ENCODE data around the gene STARD7. TPM values are rescaled to one million over a fixed set of nuclear protein-coding genes. Genes with fewer than 3 reads are reported as not detected.
"Not testable (repeated sequence)": the region's sequence is repeated elsewhere in the genome, so short reads cannot be mapped to it uniquely, and the experiment has no call there.

STARD7 gene
- total RNA-seq, 2 donors from 2014 or later, result 145 to 159 TPM

- peaks cover 19% of the 10 kb centered on the region for H3K4me1 Mint-ChIP-seq
Measured at GRCh38 chr2:96225016-96225533, 16.4 kb upstream of the STARD7 start.

GRCh38 chr2:96221106-96221505 lies 12.5 kb upstream of the STARD7 start:
- not testable (repeated sequence) for H3K27ac ChIP-seq (ENCODE audit: low read depth, low read length); H3K4me3 ChIP-seq (ENCODE audit: low read length); H3K27ac Mint-ChIP-seq; H3K27me3 ChIP-seq (ENCODE audit: control insufficient read depth, insufficient read depth, low read length, poor library complexity, severe bottlenecking); H3K4me3 Mint-ChIP-seq; H3K27me3 Mint-ChIP-seq (ENCODE audit: insufficient read depth); H3K9me3 Mint-ChIP-seq; H3K9me3 ChIP-seq (ENCODE audit: control insufficient read depth, low read length); H3K4me1 ChIP-seq (ENCODE audit: control insufficient read depth, insufficient read depth, low read length); H3K36me3 Mint-ChIP-seq (ENCODE audit: low read depth); DNase-seq; H3K9ac ChIP-seq (ENCODE audit: extremely low read depth, low read length, poor library complexity, severe bottlenecking); H3K36me3 ChIP-seq (ENCODE audit: control insufficient read depth, insufficient read depth, low read length)
- H3K4me1 Mint-ChIP-seq, result peaks cover 19% of the 10 kb centered on the region
- 54% methylated on average over 1 of the region's 1 CpG; no CpG with 5 or more reads in 1 of the 2 experiments for WGBS, 2 experiments (ENCODE audit: insufficient coverage in 1 of 2, insufficient read length in 1 of 2)

More at GRCh38 chr2:96225016-96225533, 16.4 kb upstream of the STARD7 start:
- no peak for DNase-seq
- no peaks in the 10 kb centered on the region for H3K9me3 ChIP-seq (ENCODE audit: control insufficient read depth, low read length)
- Mint-ChIP-seq H3K27ac (no peak overlapping the region), H3K36me3 (ENCODE audit: low read depth) (peaks cover 3% of the 10 kb centered on the region), H3K9me3 (no peaks in the 10 kb centered on the region), H3K4me3 (no peak overlapping the region), H3K27me3 (ENCODE audit: insufficient read depth) (no peaks in the 10 kb centered on the region)
- no peak for TF ChIP-seq CTCF (conservative IDR thresholded peaks at IDR 0.05)
- H3K27ac ChIP-seq (ENCODE audit: low read depth, low read length), result no peak overlapping the region
- H3K36me3 ChIP-seq (ENCODE audit: control insufficient read depth, insufficient read depth, low read length), result no peaks in the 10 kb centered on the region
- no peak overlapping the region for H3K9ac ChIP-seq (ENCODE audit: extremely low read depth, low read length, poor library complexity, severe bottlenecking)
- no peaks in the 10 kb centered on the region for H3K4me1 ChIP-seq (ENCODE audit: control insufficient read depth, insufficient read depth, low read length)
- 92 to 94% methylated on average over 2 to 3 of the region's 3 CpGs for WGBS, 2 experiments (ENCODE audit: insufficient coverage in 1 of 2, insufficient read length in 1 of 2)
- H3K27me3 ChIP-seq (ENCODE audit: control insufficient read depth, insufficient read depth, low read length, poor library complexity, severe bottlenecking), result no peaks in the 10 kb centered on the region
- no peak overlapping the region for H3K4me3 ChIP-seq (ENCODE audit: low read length)

- not testable (repeated sequence) for H3K27me3 ChIP-seq (ENCODE audit: control insufficient read depth, insufficient read depth, low read length, poor library complexity, severe bottlenecking); H3K36me3 Mint-ChIP-seq (ENCODE audit: low read depth); H3K9me3 ChIP-seq (ENCODE audit: control insufficient read depth, low read length); H3K9ac ChIP-seq (ENCODE audit: extremely low read depth, low read length, poor library complexity, severe bottlenecking); H3K27ac Mint-ChIP-seq; H3K4me3 ChIP-seq (ENCODE audit: low read length); H3K4me1 ChIP-seq (ENCODE audit: control insufficient read depth, insufficient read depth, low read length); H3K9me3 Mint-ChIP-seq; H3K36me3 ChIP-seq (ENCODE audit: control insufficient read depth, insufficient read depth, low read length); DNase-seq; H3K27ac ChIP-seq (ENCODE audit: low read depth, low read length); H3K4me3 Mint-ChIP-seq; H3K27me3 Mint-ChIP-seq (ENCODE audit: insufficient read depth)
- peaks cover 19% of the 10 kb centered on the region for H3K4me1 Mint-ChIP-seq
- WGBS, 2 experiments (ENCODE audit: insufficient coverage in 1 of 2, insufficient read length in 1 of 2), result 98 to 100% methylated on average over 2 to 4 of the region's 4 CpGs
Measured at GRCh38 chr2:96219959-96220358, 11.3 kb upstream of the STARD7 start.

- Histone ChIP-seq H3K4me3 (ENCODE audit: low read length) (no peak overlapping the region), H3K9ac (ENCODE audit: extremely low read depth, low read length, poor library complexity, severe bottlenecking) (no peak overlapping the region), H3K27me3 (ENCODE audit: control insufficient read depth, insufficient read depth, low read length, poor library complexity, severe bottlenecking) (no peaks in the 10 kb centered on the region), H3K9me3 (ENCODE audit: control insufficient read depth, low read length) (no peaks in the 10 kb centered on the region), H3K4me1 (ENCODE audit: control insufficient read depth, insufficient read depth, low read length) (no peaks in the 10 kb centered on the region), H3K36me3 (ENCODE audit: control insufficient read depth, insufficient read depth, low read length) (no peaks in the 10 kb centered on the region), H3K27ac (ENCODE audit: low read depth, low read length) (no peak overlapping the region)
- no peak overlapping the region for H3K27ac Mint-ChIP-seq
- TF ChIP-seq CTCF (conservative IDR thresholded peaks at IDR 0.05), result no peak
- H3K4me1 Mint-ChIP-seq, result peaks cover 19% of the 10 kb centered on the region
- H3K27me3 Mint-ChIP-seq (ENCODE audit: insufficient read depth), result no peaks in the 10 kb centered on the region
- no peaks in the 10 kb centered on the region for H3K9me3 Mint-ChIP-seq
- peaks cover 3% of the 10 kb centered on the region for H3K36me3 Mint-ChIP-seq (ENCODE audit: low read depth)
- 84 to 91% methylated on average over 10 to 13 of the region's 13 CpGs for WGBS, 2 experiments (ENCODE audit: insufficient coverage in 1 of 2, insufficient read length in 1 of 2)
- H3K4me3 Mint-ChIP-seq, result no peak overlapping the region
- no peak for DNase-seq
Measured at GRCh38 chr2:96218508-96219131, 10.0 kb upstream of the STARD7 start.

All from endodermal cell (in vitro differentiated cells).